ENCODE data around the gene SLC10A7. TPM values are rescaled to one million over a fixed set of nuclear protein-coding genes. Genes with fewer than 3 reads are reported as not detected.

Gene SLC10A7
- total and polyA plus RNA-seq, 9 of the 15 experiments (the other 6 are each of a cell fraction or from before 2014, with no cell fraction given) = 6.4 to 22.8 (median 16.1) TPM

GRCh38 chr4:146211440-146211839 lies 310.3 kb downstream of the SLC10A7 start:
- no peak overlapping the region for H3K4me3 ChIP-seq
- no TSS peak for BruUV-seq (replicated peaks)
- H3K4me2 ChIP-seq (ENCODE audit: insufficient read depth, low read length) = no peak overlapping the region
- no peak for ATAC-seq
- no peak for DNase-seq (ENCODE audit: extremely low read depth in 1 of 4, low spot score in 3 of 4)
- H3K27me3 ChIP-seq (ENCODE audit: control insufficient read depth in 2 of 2, insufficient read depth in 2 of 2, low read length in 2 of 2) = peaks cover 19 to 27% of the 10 kb centered on the region in 2 experiments; a peak in 4 of 5 replicates
- H4K20me1 ChIP-seq (replicated peaks; ENCODE audit: control insufficient read depth, insufficient read depth, low read length) = no peaks in the 10 kb centered on the region
- in situ Hi-C loops (cut with MboI) = no loop called here
- POLR2A ChIA-PET = no interaction called here
- intact Hi-C loops (cut with micrococcal nuclease) = no loop called here
- H3K4me1 ChIP-seq (replicated peaks in 1 of 2; ENCODE audit: control insufficient read depth in 2 of 2, insufficient read depth in 2 of 2, low read length in 2 of 2) = no peaks in the 10 kb centered on the region
- H3K36me3 ChIP-seq (ENCODE audit: control insufficient read depth, insufficient read depth, low read length) = no peaks in the 10 kb centered on the region
- H3K9me1 ChIP-seq (ENCODE audit: control insufficient read depth, insufficient read depth, low read length) = no peaks in the 10 kb centered on the region
- no peak overlapping the region for H2AFZ ChIP-seq (ENCODE audit: low read depth, low read length)
- no peaks in the 10 kb centered on the region for H3K79me2 ChIP-seq (ENCODE audit: control insufficient read depth, insufficient read depth, low read length)
- CTCF ChIA-PET (ENCODE audit: low intra/inter-chr PET ratio) = no interaction called here
- FAIRE-seq = no peak
- H3K9me3 ChIP-seq (replicated peaks; ENCODE audit: control insufficient read depth, insufficient read depth, low read depth, low read length) = no peaks in the 10 kb centered on the region
- WGBS (ENCODE audit: insufficient coverage, low coverage, missing lambda C conversion rate) = 0% methylated on average over 7 of the region's 7 CpGs
- H3K27ac ChIP-seq (ENCODE audit: extremely low read depth, low read depth, low read length) = no peak overlapping the region
- H3K9ac ChIP-seq (ENCODE audit: insufficient read depth in 1 of 2, low read depth in 2 of 2, low read length in 2 of 2) = no peak overlapping the region
- TF ChIP-seq BCOR (IDR thresholded peaks at IDR 0.05) (no peak), ZMIZ1 (IDR thresholded peaks at IDR 0.05; ENCODE audit: low read depth in 2 of 2, low read length in 2 of 2) (no peak), GABPB2 (CRISPR knock-in tag; conservative IDR thresholded peaks at IDR 0.05) (no peak), SREBF2 (CRISPR knock-in tag; IDR thresholded peaks at IDR 0.05) (no peak), NCOA1 (IDR thresholded peaks at IDR 0.05; ENCODE audit: low read depth) (no peak), ZFPM2 (CRISPR knock-in tag; IDR thresholded peaks at IDR 0.05) (no peak), ZNF511 (CRISPR knock-in tag; IDR thresholded peaks at IDR 0.05) (no peak), XRCC5 (IDR thresholded peaks at IDR 0.05; ENCODE audit: low read depth, low read length) (no peak)

Measured in K562 (cell line).